Measurements from ENCODE around the gene ABCD1.
"Not testable (repeated sequence)": the region's sequence is repeated elsewhere in the genome, so short reads cannot be mapped to it uniquely, and the experiment has no call there.

Gene ABCD1

GRCh38 chrX:153699784-153700371, 24.8 kb upstream of the ABCD1 start:
- not testable (repeated sequence) for H3K4me2 ChIP-seq (ENCODE audit: low read length); H3K27me3 ChIP-seq (ENCODE audit: insufficient read depth, low read length); H3K23ac ChIP-seq (ENCODE audit: low read length); H4K8ac ChIP-seq (ENCODE audit: low read depth, low read length); H2AK5ac ChIP-seq (ENCODE audit: low read length); H4K12ac ChIP-seq (ENCODE audit: low read depth, low read length); H2BK12ac ChIP-seq (ENCODE audit: low read length); H2AFZ ChIP-seq (ENCODE audit: insufficient read depth, low read length, poor library complexity); H4K91ac ChIP-seq (ENCODE audit: low read depth, low read length); H3K9ac ChIP-seq (ENCODE audit: low read length); H3K14ac ChIP-seq (ENCODE audit: low read length); H3K4me1 ChIP-seq (ENCODE audit: control insufficient read depth in 1 of 2, insufficient read depth in 2 of 2, low read length in 2 of 2); H2BK120ac ChIP-seq (ENCODE audit: insufficient read depth, low read length, poor library complexity); H3K4ac ChIP-seq (ENCODE audit: low read depth, low read length); H3K27ac ChIP-seq (ENCODE audit: low read depth, low read length); H3K79me1 ChIP-seq (ENCODE audit: low read length); H3K79me2 ChIP-seq (ENCODE audit: control insufficient read depth, insufficient read depth, low read length, poor library complexity); H3K4me3 ChIP-seq (ENCODE audit: low read depth, low read length); DNase-seq; H3K18ac ChIP-seq (ENCODE audit: low read length); H2BK5ac ChIP-seq (ENCODE audit: low read depth, low read length, poor library complexity); H3K9me3 ChIP-seq (ENCODE audit: insufficient read depth, low read depth, low read length)
- WGBS (ENCODE audit: extremely low coverage, insufficient coverage, insufficient read length): no CpG with 5 or more reads among the region's 18 CpGs
- H3K36me3 ChIP-seq (ENCODE audit: control insufficient read depth in 1 of 2, insufficient read depth in 2 of 2, low read length in 2 of 2): peaks cover 65 to 68% of the 10 kb centered on the region in 2 experiments

GRCh38 chrX:153700376-153700945, 24.2 kb upstream of the ABCD1 start:
- Histone ChIP-seq H3K79me2 (ENCODE audit: control insufficient read depth, insufficient read depth, low read length, poor library complexity) (no peaks in the 10 kb centered on the region), H2AK5ac (ENCODE audit: low read length) (no peak overlapping the region), H3K4me3 (ENCODE audit: low read depth, low read length) (no peak overlapping the region), H3K79me1 (ENCODE audit: low read length) (no peaks in the 10 kb centered on the region), H3K36me3 (ENCODE audit: control insufficient read depth in 1 of 2, insufficient read depth in 2 of 2, low read length in 2 of 2) (peaks cover 67 to 70% of the 10 kb centered on the region in 2 experiments), H3K27ac (ENCODE audit: low read depth, low read length) (no peak overlapping the region), H2BK12ac (ENCODE audit: low read length) (no peak overlapping the region), H3K27me3 (ENCODE audit: insufficient read depth, low read length) (no peaks in the 10 kb centered on the region), H4K8ac (ENCODE audit: low read depth, low read length) (no peak overlapping the region), H3K4me1 (ENCODE audit: control insufficient read depth in 1 of 2, insufficient read depth in 2 of 2, low read length in 2 of 2) (peaks cover 3 to 4% of the 10 kb centered on the region in 2 experiments), H3K23ac (ENCODE audit: low read length) (no peak overlapping the region), H3K14ac (ENCODE audit: low read length) (no peak overlapping the region), H2AFZ (ENCODE audit: insufficient read depth, low read length, poor library complexity) (no peak overlapping the region), H2BK5ac (ENCODE audit: low read depth, low read length, poor library complexity) (no peak overlapping the region), H3K9me3 (ENCODE audit: insufficient read depth, low read depth, low read length) (no peaks in the 10 kb centered on the region), H3K9ac (ENCODE audit: low read length) (no peak overlapping the region), H3K18ac (ENCODE audit: low read length) (no peak overlapping the region), H3K4ac (ENCODE audit: low read depth, low read length) (no peak overlapping the region), H3K4me2 (ENCODE audit: low read length) (no peak overlapping the region), H4K12ac (ENCODE audit: low read depth, low read length) (no peak overlapping the region), H4K91ac (ENCODE audit: low read depth, low read length) (no peak overlapping the region), H2BK120ac (ENCODE audit: insufficient read depth, low read length, poor library complexity) (no peak overlapping the region)
- DNase-seq: no peak
- no CpG with 5 or more reads among the region's 15 CpGs for WGBS (ENCODE audit: extremely low coverage, insufficient coverage, insufficient read length)

- H3K4ac ChIP-seq (ENCODE audit: low read depth, low read length): no peak overlapping the region
- no peak overlapping the region for H3K4me2 ChIP-seq (ENCODE audit: low read length)
- H3K9me3 ChIP-seq (ENCODE audit: insufficient read depth, low read depth, low read length): no peaks in the 10 kb centered on the region
- H2AK5ac ChIP-seq (ENCODE audit: low read length): no peak overlapping the region
- no peak overlapping the region for H4K91ac ChIP-seq (ENCODE audit: low read depth, low read length)
- H2BK120ac ChIP-seq (ENCODE audit: insufficient read depth, low read length, poor library complexity): no peak overlapping the region
- no peak for DNase-seq
- H3K27ac ChIP-seq (ENCODE audit: low read depth, low read length): no peak overlapping the region
- no peak overlapping the region for H4K12ac ChIP-seq (ENCODE audit: low read depth, low read length)
- no peaks in the 10 kb centered on the region for H3K79me2 ChIP-seq (ENCODE audit: control insufficient read depth, insufficient read depth, low read length, poor library complexity)
- H3K4me1 ChIP-seq (ENCODE audit: control insufficient read depth in 1 of 2, insufficient read depth in 2 of 2, low read length in 2 of 2): peaks cover 3 to 4% of the 10 kb centered on the region in 2 experiments
- H3K27me3 ChIP-seq (ENCODE audit: insufficient read depth, low read length): no peaks in the 10 kb centered on the region
- H3K79me1 ChIP-seq (ENCODE audit: low read length): no peaks in the 10 kb centered on the region
- H3K18ac ChIP-seq (ENCODE audit: low read length): no peak overlapping the region
- H4K8ac ChIP-seq (ENCODE audit: low read depth, low read length): no peak overlapping the region
- H2BK12ac ChIP-seq (ENCODE audit: low read length): no peak overlapping the region
- no peak overlapping the region for H2AFZ ChIP-seq (ENCODE audit: insufficient read depth, low read length, poor library complexity)
- no peak overlapping the region for H3K4me3 ChIP-seq (ENCODE audit: low read depth, low read length)
- peaks cover 69 to 70% of the 10 kb centered on the region in 2 experiments for H3K36me3 ChIP-seq (ENCODE audit: control insufficient read depth in 1 of 2, insufficient read depth in 2 of 2, low read length in 2 of 2)
- no peak overlapping the region for H3K23ac ChIP-seq (ENCODE audit: low read length)
- H2BK5ac ChIP-seq (ENCODE audit: low read depth, low read length, poor library complexity): no peak overlapping the region
- no peak overlapping the region for H3K9ac ChIP-seq (ENCODE audit: low read length)
- no peak overlapping the region for H3K14ac ChIP-seq (ENCODE audit: low read length)
- no CpG with 5 or more reads among the region's 6 CpGs for WGBS (ENCODE audit: extremely low coverage, insufficient coverage, insufficient read length)
Measured at GRCh38 chrX:153700967-153701366, 23.7 kb upstream of the ABCD1 start.

- Histone ChIP-seq H3K27ac (ENCODE audit: low read depth, low read length) (no peak overlapping the region), H4K12ac (ENCODE audit: low read depth, low read length) (no peak overlapping the region), H3K79me1 (ENCODE audit: low read length) (no peaks in the 10 kb centered on the region), H2BK12ac (ENCODE audit: low read length) (no peak overlapping the region), H3K9me3 (ENCODE audit: insufficient read depth, low read depth, low read length) (no peaks in the 10 kb centered on the region), H3K4me2 (ENCODE audit: low read length) (no peak overlapping the region), H3K4ac (ENCODE audit: low read depth, low read length) (no peak overlapping the region), H3K9ac (ENCODE audit: low read length) (no peak overlapping the region), H2BK5ac (ENCODE audit: low read depth, low read length, poor library complexity) (no peak overlapping the region), H2AFZ (ENCODE audit: insufficient read depth, low read length, poor library complexity) (no peak overlapping the region), H3K36me3 (ENCODE audit: control insufficient read depth in 1 of 2, insufficient read depth in 2 of 2, low read length in 2 of 2) (peaks cover 67 to 68% of the 10 kb centered on the region in 2 experiments), H2BK120ac (ENCODE audit: insufficient read depth, low read length, poor library complexity) (no peak overlapping the region), H4K91ac (ENCODE audit: low read depth, low read length) (no peak overlapping the region), H3K4me1 (ENCODE audit: control insufficient read depth in 1 of 2, insufficient read depth in 2 of 2, low read length in 2 of 2) (peaks cover 3 to 4% of the 10 kb centered on the region in 2 experiments), H2AK5ac (ENCODE audit: low read length) (no peak overlapping the region), H3K4me3 (ENCODE audit: low read depth, low read length) (no peak overlapping the region), H3K18ac (ENCODE audit: low read length) (no peak overlapping the region), H3K27me3 (ENCODE audit: insufficient read depth, low read length) (no peaks in the 10 kb centered on the region), H3K23ac (ENCODE audit: low read length) (no peak overlapping the region), H3K79me2 (ENCODE audit: control insufficient read depth, insufficient read depth, low read length, poor library complexity) (no peaks in the 10 kb centered on the region), H3K14ac (ENCODE audit: low read length) (no peak overlapping the region), H4K8ac (ENCODE audit: low read depth, low read length) (no peak overlapping the region)
- no CpG with 5 or more reads among the region's 12 CpGs for WGBS (ENCODE audit: extremely low coverage, insufficient coverage, insufficient read length)
- no peak for DNase-seq
Measured at GRCh38 chrX:153701706-153702105, 22.9 kb upstream of the ABCD1 start.

Data from trophoblast cell (in vitro differentiated cells and primary cell).